ENCODE measurements around the gene TRABD2A.
A peak's percentile ranks its signal among the peaks of the same experiment; 100 is the strongest.

DNA sequence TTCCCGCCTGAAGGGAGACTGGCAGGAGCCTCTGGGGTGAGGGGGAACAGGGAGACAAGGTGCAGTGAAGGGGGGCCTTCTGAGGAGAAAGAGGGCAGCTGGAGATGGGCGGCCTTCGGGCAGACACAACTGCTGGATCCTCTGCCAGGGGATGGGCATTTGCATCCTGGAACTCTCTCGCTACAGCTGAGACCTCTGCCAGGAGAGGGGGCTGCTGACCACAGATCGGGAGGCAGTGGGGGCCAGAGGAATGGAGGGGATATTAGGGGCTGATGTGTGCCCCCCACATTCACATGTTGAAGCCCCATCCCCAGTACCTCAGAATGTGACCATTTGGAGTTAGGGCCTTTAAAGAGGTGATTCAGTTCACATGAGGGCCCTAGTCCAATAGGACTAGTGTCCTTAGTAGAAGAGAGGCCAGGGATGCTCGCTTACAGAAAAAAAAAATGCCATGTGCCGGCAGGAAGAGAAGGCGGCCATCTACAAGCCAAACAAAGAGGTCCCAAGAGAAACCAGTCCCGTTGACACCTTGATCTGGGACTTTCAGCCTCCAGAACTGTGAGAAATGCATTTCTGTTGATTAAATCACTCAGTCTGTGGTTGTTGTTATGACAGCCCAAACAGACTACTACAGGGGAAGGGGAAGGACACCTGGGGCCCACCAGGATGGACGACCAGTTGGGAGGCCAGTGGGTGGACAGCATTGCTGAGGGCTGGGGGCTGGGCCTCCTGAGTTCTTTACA, 50.0 kb downstream of the TRABD2A start:
- TF ChIP-seq POLR2A (conservative IDR thresholded peaks at IDR 0.05) (no peak), KDM4B (IDR thresholded peaks at IDR 0.05; ENCODE audit: borderline replicate concordance in 2 of 2, low read depth in 1 of 2) (no peak), KAT2B (IDR thresholded peaks at IDR 0.05; ENCODE audit: low read depth, low read length) (no peak), POLR2AphosphoS5 (IDR thresholded peaks at IDR 0.05; ENCODE audit: control insufficient read depth, insufficient read depth, low read depth, low read length) (no peak), RAD51 (IDR thresholded peaks at IDR 0.05; ENCODE audit: borderline replicate concordance, low read depth) (no peak), SMARCB1 (IDR thresholded peaks at IDR 0.05; ENCODE audit: insufficient read length, low read depth) (no peak), MTA3 (IDR thresholded peaks at IDR 0.05; ENCODE audit: borderline replicate concordance) (no peak), HDAC2 (IDR thresholded peaks at IDR 0.05) (no peak), FOXP1 (CRISPR knock-in tag; IDR thresholded peaks at IDR 0.05) (no peak), ZFX (CRISPR knock-in tag; IDR thresholded peaks at IDR 0.05) (no peak)
- TF ChIP-seq, protein P1, sequence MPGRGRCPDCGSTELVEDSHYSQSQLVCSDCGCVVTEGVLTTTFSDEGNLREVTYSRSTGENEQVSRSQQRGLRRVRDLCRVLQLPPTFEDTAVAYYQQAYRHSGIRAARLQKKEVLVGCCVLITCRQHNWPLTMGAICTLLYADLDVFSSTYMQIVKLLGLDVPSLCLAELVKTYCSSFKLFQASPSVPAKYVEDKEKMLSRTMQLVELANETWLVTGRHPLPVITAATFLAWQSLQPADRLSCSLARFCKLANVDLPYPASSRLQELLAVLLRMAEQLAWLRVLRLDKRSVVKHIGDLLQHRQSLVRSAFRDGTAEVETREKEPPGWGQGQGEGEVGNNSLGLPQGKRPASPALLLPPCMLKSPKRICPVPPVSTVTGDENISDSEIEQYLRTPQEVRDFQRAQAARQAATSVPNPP (IDR thresholded peaks at IDR 0.05; ENCODE audit: borderline replicate concordance, insufficient read depth, insufficient read length) = no peak
- TF ChIP-seq, protein P2, sequence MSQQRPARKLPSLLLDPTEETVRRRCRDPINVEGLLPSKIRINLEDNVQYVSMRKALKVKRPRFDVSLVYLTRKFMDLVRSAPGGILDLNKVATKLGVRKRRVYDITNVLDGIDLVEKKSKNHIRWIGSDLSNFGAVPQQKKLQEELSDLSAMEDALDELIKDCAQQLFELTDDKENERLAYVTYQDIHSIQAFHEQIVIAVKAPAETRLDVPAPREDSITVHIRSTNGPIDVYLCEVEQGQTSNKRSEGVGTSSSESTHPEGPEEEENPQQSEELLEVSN (IDR thresholded peaks at IDR 0.05; ENCODE audit: borderline replicate concordance in 1 of 2, extremely low read depth in 1 of 2, insufficient read depth in 1 of 2, insufficient read length in 1 of 2, low read depth in 1 of 2, low read length in 1 of 2, poor library complexity in 1 of 2, severe bottlenecking in 1 of 2) = no peak
- TF ChIP-seq, protein P3, sequence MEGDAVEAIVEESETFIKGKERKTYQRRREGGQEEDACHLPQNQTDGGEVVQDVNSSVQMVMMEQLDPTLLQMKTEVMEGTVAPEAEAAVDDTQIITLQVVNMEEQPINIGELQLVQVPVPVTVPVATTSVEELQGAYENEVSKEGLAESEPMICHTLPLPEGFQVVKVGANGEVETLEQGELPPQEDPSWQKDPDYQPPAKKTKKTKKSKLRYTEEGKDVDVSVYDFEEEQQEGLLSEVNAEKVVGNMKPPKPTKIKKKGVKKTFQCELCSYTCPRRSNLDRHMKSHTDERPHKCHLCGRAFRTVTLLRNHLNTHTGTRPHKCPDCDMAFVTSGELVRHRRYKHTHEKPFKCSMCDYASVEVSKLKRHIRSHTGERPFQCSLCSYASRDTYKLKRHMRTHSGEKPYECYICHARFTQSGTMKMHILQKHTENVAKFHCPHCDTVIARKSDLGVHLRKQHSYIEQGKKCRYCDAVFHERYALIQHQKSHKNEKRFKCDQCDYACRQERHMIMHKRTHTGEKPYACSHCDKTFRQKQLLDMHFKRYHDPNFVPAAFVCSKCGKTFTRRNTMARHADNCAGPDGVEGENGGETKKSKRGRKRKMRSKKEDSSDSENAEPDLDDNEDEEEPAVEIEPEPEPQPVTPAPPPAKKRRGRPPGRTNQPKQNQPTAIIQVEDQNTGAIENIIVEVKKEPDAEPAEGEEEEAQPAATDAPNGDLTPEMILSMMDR (IDR thresholded peaks at IDR 0.05 in 2 of 3, conservative IDR thresholded peaks at IDR 0.05 in 1 of 3; ENCODE audit: insufficient read depth in 2 of 3, low read depth in 1 of 3, low read length in 3 of 3) = 0 out of 6 replicates have a peak, but pooled peaks of 1 of the 3 experiments have one; percentile 4
- TF ChIP-seq, protein P4, sequence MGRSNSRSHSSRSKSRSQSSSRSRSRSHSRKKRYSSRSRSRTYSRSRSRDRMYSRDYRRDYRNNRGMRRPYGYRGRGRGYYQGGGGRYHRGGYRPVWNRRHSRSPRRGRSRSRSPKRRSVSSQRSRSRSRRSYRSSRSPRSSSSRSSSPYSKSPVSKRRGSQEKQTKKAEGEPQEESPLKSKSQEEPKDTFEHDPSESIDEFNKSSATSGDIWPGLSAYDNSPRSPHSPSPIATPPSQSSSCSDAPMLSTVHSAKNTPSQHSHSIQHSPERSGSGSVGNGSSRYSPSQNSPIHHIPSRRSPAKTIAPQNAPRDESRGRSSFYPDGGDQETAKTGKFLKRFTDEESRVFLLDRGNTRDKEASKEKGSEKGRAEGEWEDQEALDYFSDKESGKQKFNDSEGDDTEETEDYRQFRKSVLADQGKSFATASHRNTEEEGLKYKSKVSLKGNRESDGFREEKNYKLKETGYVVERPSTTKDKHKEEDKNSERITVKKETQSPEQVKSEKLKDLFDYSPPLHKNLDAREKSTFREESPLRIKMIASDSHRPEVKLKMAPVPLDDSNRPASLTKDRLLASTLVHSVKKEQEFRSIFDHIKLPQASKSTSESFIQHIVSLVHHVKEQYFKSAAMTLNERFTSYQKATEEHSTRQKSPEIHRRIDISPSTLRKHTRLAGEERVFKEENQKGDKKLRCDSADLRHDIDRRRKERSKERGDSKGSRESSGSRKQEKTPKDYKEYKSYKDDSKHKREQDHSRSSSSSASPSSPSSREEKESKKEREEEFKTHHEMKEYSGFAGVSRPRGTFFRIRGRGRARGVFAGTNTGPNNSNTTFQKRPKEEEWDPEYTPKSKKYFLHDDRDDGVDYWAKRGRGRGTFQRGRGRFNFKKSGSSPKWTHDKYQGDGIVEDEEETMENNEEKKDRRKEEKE (IDR thresholded peaks at IDR 0.05; ENCODE audit: borderline replicate concordance in 1 of 2, control insufficient read depth in 1 of 2, low read depth in 2 of 2, low read length in 1 of 2) = no peak
